Activated T-cell treated with anti-CD3 and anti-CD28 coated beads, Interleukin-2, amount 50 U/mL, for 1 hour (primary cell): ENCODE measurements around the gene COL15A1.

Experiments
- DNase-seq: peaks from one replicate; pipeline ENCODE4 v3.0.0-alpha.2; 2020

The COL15A1 gene

DNA sequence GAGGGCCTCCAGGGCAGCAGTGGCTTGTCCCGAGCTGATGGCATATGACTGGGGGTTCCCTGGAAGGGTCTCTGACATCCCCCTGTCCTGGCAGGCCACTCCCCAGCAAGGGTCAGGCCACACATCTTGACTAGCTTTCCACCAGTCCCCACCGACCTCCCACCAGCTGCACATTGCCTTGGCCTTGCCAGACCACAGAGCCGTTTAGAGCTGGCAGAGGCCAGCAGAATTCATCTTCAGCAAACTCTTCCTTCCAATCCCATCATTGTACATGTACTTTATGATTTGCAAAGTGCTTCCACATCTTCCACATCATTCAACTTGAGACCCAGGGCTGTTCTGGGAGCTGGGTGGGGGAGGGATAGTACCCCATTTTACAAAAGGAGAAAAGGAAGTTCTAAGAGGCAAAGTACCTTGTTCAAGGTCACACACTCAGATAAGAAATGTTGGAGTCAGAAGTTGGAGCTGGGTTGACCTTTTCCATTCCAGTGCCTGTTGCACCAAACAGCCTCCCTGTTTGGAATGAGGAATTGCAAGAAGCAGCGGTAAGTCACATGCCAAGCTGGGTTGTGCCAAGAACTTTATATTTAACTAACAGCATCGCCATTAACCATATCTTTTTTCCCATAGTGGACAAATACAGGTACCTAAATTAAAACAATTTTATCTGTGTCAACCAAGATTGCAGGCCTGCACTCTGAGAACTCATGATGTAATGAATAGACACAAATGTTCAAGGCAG lies 25.8 kb upstream of the COL15A1 start:
- DNase-seq, result no peak

GRCh38 chr9:98921732-98922131 lies 22.0 kb upstream of the COL15A1 start:
- no peak for DNase-seq

DNA sequence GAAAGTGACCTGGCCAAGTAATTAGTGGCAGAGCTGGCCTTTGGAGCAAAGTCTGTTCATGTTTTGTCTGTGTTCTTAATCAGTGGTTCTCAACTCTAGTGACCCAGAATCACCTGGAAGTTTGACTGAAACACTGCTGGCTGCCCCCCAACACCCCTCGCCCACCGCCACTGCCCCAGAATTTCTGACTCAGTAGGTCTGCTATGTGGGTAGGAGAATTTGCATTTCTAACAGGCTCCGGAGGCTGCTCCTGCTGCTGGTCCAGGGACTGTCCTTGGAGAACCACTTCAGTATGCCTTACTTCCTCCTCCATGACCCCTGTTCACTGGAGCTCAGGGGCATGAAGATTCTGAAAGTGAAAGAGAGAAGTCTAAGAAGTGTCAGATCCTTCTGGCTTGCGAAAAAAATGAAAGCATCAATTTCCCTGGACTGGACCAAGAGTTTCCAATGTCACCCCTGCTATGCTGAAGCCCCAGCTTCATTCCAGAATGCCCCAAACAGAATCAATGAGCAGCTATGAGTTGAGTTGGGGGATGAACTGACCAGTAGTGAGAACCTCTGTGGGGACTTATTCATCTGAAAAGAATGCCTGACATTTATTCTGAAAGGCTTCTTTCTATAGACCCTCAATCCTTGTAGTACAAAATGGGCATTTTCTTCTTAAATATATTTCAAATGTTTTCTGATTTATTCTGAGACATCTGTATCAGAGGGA lies 20.8 kb upstream of the COL15A1 start:
- DNase-seq, result no peak

DNA sequence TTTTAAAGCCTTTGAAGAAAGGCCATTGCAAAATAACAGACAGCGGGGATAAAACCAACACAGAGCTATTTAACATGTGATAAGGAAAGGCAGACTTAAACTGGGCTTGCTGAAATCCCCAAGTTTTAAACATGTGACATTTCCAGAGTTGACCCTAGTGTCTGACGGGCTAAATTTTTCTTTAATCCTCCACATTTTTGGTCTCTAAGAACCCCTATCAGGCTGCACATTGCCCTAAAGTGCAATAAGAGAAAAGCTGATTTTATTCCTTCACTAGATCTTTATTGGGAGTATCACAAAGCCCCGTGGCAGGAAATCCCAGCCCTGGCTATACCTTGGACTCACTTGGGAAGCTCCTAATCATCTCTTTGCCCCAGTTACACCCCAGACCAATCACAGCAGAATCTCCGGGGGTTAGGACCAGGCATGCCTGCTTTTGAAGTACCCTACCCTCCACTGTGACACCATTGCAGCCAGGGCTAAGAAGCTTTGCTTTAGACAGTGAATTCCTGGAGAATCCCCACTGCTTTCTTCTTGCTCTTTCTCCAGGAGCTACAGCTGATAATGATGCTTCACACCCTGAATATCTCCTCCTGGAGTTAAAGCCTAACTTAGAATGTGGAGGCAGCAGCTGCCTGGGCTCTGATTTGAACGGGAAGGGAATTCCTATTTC lies 20.1 kb upstream of the COL15A1 start:
- no peak for DNase-seq

- DNase-seq, result no peak
Observed at GRCh38 chr9:98924946-98925820, 18.5 kb upstream of the COL15A1 start.

DNA sequence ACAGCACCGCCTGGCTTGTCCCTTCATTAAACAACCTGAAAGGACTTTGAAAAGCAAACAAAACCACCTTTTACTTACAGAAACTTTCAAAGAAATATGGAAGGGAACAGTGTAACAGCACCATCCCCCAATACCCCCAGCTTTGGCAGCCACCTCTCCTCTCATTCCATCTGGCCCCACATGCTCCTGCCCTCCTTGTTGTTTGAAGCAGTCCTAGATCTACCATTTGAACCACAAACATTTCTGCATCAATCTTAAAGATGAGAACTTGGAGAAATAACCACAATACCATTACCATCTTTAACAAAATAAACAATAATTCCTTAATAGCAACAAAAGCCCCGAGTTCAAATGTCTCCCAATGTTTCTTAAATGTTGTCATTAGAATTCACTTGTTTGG lies 17.8 kb upstream of the COL15A1 start:
- DNase-seq, result no peak

- DNase-seq, result no peak
Observed at GRCh38 chr9:98927724-98928123, 16.0 kb upstream of the COL15A1 start.

GRCh38 chr9:98929071-98929470 lies 14.6 kb upstream of the COL15A1 start:
- no peak for DNase-seq

DNA sequence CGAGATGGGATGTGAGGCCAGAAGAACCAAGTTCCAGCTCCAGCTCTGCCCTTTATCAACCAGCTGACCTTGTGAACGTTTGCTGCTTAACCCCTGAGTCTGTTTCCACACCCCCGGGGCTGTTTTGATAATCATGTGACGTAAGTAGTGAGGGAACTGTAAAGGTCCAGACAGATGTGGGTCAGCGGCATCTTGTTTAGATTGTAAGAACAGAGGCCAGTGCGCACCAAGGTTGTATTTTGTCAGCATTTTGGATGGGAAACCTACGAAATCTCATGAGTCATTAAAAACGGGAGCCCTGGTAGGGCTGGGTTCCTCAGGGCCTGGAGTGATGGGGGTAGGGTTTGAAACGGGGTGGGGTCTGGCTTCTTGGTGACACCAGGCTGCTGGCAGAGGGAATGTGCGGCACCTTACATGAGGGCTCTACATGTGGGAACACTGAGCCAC lies 13.8 kb upstream of the COL15A1 start:
- DNase-seq, result no peak

DNA sequence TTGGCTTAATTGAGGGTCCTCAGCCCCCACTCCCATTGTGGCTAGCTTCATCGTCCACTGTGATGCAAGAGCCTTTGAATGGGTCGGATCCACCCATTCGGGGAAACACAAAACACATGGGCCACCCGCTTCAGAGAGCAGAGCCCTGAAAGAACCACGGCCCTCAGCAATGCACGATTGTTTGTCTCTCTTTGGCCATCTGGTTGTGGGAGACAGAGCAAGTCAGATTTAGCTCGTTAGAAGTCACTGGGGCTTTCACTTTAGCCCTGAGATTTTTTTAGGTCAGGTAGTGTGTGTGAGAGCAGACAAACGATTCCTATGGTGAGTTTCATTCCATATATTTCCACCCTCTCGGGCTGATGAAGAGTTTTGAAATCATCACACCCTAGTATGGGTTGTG lies 12.9 kb upstream of the COL15A1 start:
- DNase-seq, result no peak

- no peak for DNase-seq
Observed at GRCh38 chr9:98931600-98932389, 11.9 kb upstream of the COL15A1 start.

DNA sequence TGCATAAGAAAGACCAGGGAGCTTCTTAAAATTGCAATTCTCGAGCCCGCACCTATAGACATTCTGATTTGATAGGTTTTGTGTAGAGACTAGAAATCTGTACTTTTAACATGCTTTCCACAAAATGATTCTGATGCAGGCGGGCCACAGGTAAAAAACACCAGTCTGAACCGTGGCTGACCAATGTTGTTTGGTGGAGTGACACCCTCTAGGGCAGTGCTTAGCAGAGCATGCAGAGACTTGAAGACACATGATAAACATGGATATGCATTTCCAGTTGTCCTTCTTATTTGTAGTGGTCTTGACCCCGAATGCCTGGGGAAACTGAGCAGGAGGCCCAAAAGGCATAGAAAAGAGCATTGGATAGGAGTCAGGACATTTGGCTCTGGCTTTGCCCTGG lies 10.5 kb upstream of the COL15A1 start:
- no peak for DNase-seq

GRCh38 chr9:98933890-98934289 lies 9.8 kb upstream of the COL15A1 start:
- DNase-seq, result no peak

DNA sequence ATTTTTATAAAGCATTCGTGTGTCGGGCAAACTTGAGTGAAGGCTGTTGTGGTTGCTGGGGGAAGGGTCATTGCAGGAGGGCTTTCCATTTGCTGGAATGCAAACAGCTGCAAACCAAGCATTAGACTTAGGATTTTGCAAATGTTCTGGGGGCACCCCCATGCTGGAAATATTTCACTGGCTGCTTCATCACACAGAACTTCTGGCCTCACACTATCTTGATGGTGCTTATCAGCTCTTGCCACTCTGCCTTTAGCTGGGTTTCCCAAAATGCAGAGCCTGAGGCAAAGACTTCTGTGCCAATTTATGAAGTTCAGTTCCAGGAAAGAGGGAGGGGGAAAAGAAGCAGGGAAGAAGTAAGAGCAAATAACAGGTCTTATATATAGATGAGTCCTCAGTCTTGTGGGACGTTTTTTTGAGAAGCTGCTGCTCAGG lies 8.6 kb upstream of the COL15A1 start:
- DNase-seq, result no peak

DNA sequence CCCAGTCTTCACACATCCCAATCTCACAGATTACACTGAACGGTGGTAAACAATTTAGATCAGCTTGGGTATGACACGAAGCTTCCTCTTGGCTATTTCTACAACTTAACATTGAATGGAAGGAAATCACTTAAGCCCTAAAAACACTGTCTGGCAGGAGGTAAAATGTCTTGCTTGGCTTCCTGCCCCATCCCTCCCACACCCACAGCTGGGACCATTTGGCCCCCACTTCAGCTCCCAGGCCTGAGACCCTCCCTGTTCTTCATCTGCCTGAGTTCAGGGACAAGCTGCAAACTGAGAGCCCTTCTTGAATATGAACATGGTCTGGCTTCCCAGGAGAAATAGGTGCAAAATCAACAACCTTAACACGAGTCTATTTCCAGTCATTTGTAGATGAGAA lies 3.4 kb upstream of the COL15A1 start:
- no peak for DNase-seq

- no peak for DNase-seq
Observed at GRCh38 chr9:98941946-98942523, 1.7 kb upstream of the COL15A1 start.

GRCh38 chr9:98942906-98943681 lies 613 bp upstream of the COL15A1 start:
- DNase-seq, result no peak

DNA sequence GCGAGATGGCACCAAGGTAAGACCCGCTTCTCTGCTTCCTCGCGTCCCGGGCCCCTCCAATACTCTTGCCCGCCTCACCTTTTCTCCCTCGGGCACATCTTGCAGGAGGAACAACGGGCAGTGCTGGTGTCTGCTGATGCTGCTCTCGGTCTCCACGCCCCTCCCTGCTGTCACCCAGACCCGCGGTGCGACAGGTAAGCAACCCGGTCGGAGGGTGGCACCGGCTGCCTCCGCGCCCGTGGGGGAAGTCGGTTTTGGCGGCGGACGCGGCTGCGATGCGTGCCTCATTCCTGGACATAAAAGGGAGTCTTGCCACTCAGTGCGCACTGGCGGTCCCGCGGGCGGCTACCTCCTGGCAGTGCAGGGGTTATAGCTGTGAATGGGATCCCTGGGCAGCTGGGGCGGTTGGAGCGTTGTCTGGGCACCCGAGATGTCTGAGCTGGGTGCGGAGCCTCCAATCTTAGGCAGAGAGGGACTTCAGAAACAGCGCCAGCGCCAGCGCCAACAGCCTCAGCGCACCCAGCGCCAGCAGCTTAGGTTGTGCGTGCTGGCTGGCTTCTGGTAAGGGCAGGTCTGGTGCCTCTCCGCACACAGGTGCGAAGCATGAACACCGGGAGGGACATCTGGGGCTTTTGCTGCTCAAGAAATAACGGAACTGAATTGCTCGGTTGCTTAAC lies 488 bp downstream of the COL15A1 start:
- no peak for DNase-seq

DNA sequence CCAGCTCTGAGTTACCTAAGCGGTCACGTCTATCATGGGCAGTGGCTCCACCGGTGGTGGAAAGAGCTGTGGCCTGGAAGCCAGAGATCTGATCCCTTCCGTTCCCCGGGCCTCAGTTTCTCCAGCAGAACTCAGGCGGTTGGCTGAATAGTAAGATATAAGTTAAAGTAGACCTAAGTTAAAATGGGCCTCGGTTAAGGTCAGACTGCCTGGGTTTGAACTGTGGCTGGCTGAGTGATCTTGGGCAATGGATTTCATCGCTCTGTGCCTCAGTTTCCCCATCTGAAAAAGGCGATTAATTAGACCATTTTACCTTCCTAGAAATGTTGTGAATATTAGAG lies 997 bp downstream of the COL15A1 start:
- no peak for DNase-seq

GRCh38 chr9:98949565-98949964 lies 5.9 kb downstream of the COL15A1 start:
- DNase-seq, result no peak
